ENCODE measurements around the gene POLE.
A peak's percentile ranks its signal among the peaks of the same experiment; 100 is the strongest.

POLE gene

DNA sequence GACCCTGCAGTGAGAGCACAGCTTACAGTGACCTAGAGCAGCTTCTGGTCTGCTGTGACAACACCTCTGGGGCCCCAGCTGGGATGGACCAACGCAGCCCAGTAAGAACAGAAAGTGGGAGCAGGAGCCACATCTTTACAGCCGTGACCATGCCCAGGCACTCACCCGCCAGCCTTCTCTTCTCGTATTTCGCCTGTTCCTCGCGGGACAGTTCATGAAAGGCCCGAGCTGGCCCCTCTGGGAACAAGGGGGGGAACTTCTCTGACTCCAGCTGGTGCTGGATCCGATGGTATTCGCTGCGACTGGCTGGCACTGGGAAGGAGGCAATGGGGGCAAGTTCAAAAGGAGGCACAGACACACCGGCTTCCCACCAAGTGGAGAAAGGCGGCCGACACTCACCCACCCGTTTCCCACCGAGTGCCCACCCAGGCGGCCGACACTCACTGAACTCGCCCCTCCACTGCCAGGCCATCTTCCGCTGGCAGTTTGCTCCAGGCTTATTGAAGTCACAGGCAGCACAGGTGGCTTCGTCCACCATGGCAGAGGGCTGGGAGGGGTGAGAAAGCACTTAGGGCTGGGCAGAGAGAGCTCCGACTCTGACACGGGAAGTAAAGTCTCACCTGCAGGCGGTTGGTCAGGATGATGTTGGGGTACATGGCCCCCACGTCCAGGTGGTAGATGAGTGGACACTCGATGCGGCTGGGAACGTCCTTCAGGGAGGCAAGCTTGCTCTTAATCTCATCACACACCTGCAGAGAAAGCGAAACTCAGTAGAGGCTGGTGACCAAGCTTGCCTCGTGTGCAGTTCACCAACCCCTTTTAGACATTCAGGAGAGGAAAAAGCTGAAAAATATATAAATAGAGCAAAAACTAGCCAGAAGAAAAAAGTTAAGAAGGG lies 18.7 kb downstream of the POLE start:
- ChIA-PET POLR2A (no interaction called here), CTCF (no interaction called here)
- H3K4me3 ChIP-seq (ENCODE audit: low read depth, low read length) = no peak overlapping the region
- H3K9me3 ChIP-seq (ENCODE audit: control insufficient read depth, insufficient read depth, low read depth, low read length) = no peaks in the 10 kb centered on the region
- H3K27ac ChIP-seq (ENCODE audit: extremely low read depth, low read depth, low read length) = no peak overlapping the region
- peaks cover 58 to 93% of the 10 kb centered on the region in 2 experiments for H3K36me3 ChIP-seq (ENCODE audit: control insufficient read depth in 2 of 2, insufficient read depth in 1 of 2, low read length in 2 of 2)
- H3K4me1 ChIP-seq (ENCODE audit: control insufficient read depth, insufficient read depth, low read length) = no peaks in the 10 kb centered on the region
- TF ChIP-seq ZFP69B (tag by site-specific recombination; IDR thresholded peaks at IDR 0.05) = no peak
- no peak for TF ChIP-seq ZNF324 (tag by site-specific recombination; IDR thresholded peaks at IDR 0.05)
- TF ChIP-seq ZNF24 (tag by site-specific recombination; IDR thresholded peaks at IDR 0.05) = no peak
- TF ChIP-seq ZFP37 (tag by site-specific recombination; IDR thresholded peaks at IDR 0.05) = no peak
- no peak for TF ChIP-seq ZNF121 (tag by site-specific recombination; IDR thresholded peaks at IDR 0.05)
- TF ChIP-seq ZNF391 (tag by site-specific recombination; IDR thresholded peaks at IDR 0.05; ENCODE audit: borderline replicate concordance, low read depth) = no peak
- TF ChIP-seq, protein P1, sequence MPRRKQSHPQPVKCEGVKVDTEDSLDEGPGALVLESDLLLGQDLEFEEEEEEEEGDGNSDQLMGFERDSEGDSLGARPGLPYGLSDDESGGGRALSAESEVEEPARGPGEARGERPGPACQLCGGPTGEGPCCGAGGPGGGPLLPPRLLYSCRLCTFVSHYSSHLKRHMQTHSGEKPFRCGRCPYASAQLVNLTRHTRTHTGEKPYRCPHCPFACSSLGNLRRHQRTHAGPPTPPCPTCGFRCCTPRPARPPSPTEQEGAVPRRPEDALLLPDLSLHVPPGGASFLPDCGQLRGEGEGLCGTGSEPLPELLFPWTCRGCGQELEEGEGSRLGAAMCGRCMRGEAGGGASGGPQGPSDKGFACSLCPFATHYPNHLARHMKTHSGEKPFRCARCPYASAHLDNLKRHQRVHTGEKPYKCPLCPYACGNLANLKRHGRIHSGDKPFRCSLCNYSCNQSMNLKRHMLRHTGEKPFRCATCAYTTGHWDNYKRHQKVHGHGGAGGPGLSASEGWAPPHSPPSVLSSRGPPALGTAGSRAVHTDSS (tag by site-specific recombination; IDR thresholded peaks at IDR 0.05) = no peak
- TF ChIP-seq, protein P2, sequence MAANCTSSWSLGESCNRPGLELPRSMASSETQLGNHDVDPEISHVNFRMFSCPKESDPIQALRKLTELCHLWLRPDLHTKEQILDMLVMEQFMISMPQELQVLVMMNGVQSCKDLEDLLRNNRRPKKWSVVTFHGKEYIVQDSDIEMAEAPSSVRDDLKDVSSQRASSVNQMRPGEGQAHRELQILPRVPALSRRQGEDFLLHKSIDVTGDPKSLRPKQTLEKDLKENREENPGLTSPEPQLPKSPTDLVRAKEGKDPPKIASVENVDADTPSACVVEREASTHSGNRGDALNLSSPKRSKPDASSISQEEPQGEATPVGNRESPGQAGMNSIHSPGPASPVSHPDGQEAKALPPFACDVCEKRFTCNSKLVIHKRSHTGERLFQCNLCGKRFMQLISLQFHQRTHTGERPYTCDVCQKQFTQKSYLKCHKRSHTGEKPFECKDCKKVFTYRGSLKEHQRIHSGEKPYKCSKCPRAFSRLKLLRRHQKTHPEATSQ (tag by site-specific recombination; IDR thresholded peaks at IDR 0.05) = no peak
- TF ChIP-seq AEBP2 (tag by site-specific recombination; IDR thresholded peaks at IDR 0.05; ENCODE audit: borderline replicate concordance) = no peak
- TF ChIP-seq ZNF610 (tag by site-specific recombination; IDR thresholded peaks at IDR 0.05; ENCODE audit: borderline replicate concordance) = no peak
- TF ChIP-seq ZNF596 (tag by site-specific recombination; IDR thresholded peaks at IDR 0.05) = no peak
- no peak for TF ChIP-seq ZNF302 (tag by site-specific recombination; IDR thresholded peaks at IDR 0.05; ENCODE audit: low read depth)
- no peak for TF ChIP-seq ZNF843 (tag by site-specific recombination; IDR thresholded peaks at IDR 0.05)
- TF ChIP-seq ZNF114 (tag by site-specific recombination; IDR thresholded peaks at IDR 0.05) = no peak

DNA sequence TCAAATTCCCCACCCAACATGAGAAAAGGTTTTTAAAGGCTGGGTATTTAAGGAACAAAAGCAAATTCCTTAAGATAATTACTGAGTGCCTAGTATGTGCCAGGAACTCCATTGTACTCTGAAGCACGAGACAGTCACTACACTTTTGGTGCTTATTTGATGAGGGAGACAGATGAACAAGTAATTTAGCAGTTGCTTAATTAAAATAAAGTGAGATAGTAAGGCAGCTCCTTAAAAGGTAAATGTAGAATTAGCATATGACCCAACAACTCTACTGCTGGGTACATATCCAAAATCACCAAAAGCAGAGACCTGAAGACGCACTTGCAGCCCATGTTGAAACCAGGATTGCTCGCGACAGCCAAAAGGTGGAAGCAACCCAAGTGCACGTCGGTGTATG lies 21.3 kb downstream of the POLE start:
- CTCF ChIA-PET = no interaction called here
- Histone ChIP-seq H3K36me3 (ENCODE audit: control insufficient read depth in 2 of 2, insufficient read depth in 1 of 2, low read length in 2 of 2) (peaks cover 43 to 94% of the 10 kb centered on the region in 2 experiments), H3K27ac (ENCODE audit: extremely low read depth, low read depth, low read length) (no peak overlapping the region), H3K4me1 (ENCODE audit: control insufficient read depth, insufficient read depth, low read length) (no peaks in the 10 kb centered on the region), H3K9me3 (ENCODE audit: control insufficient read depth, insufficient read depth, low read depth, low read length) (no peaks in the 10 kb centered on the region), H3K4me3 (ENCODE audit: low read depth, low read length) (no peak overlapping the region)
- TF ChIP-seq ZNF664 (tag by site-specific recombination; IDR thresholded peaks at IDR 0.05) = peak; percentile 91
- no peak for TF ChIP-seq ZNF596 (tag by site-specific recombination; IDR thresholded peaks at IDR 0.05)
- POLR2A ChIA-PET = no interaction called here

GRCh38 chr12:132665149-132665491 lies 22.0 kb downstream of the POLE start:
- ChIA-PET POLR2A (no interaction called here), CTCF (no interaction called here)
- Histone ChIP-seq H3K27ac (ENCODE audit: extremely low read depth, low read depth, low read length) (no peak overlapping the region), H3K36me3 (ENCODE audit: control insufficient read depth in 2 of 2, insufficient read depth in 1 of 2, low read length in 2 of 2) (peaks cover 49 to 99% of the 10 kb centered on the region in 2 experiments), H3K4me1 (ENCODE audit: control insufficient read depth, insufficient read depth, low read length) (no peaks in the 10 kb centered on the region), H3K4me3 (ENCODE audit: low read depth, low read length) (no peak overlapping the region), H3K9me3 (ENCODE audit: control insufficient read depth, insufficient read depth, low read depth, low read length) (no peaks in the 10 kb centered on the region)
- no peak for TF ChIP-seq ZNF311 (tag by site-specific recombination; IDR thresholded peaks at IDR 0.05; ENCODE audit: borderline replicate concordance)
- no peak for TF ChIP-seq ZNF324 (tag by site-specific recombination; IDR thresholded peaks at IDR 0.05)
- TF ChIP-seq ZNF362 (tag by site-specific recombination; IDR thresholded peaks at IDR 0.05) = no peak
- TF ChIP-seq HOXD13 (CRISPR knock-in tag; IDR thresholded peaks at IDR 0.05; ENCODE audit: borderline replicate concordance) = no peak
- TF ChIP-seq, protein P2 (tag by site-specific recombination; IDR thresholded peaks at IDR 0.05) = no peak
- TF ChIP-seq ZNF670 (tag by site-specific recombination; IDR thresholded peaks at IDR 0.05; ENCODE audit: low read depth) = no peak
- TF ChIP-seq ZNF843 (tag by site-specific recombination; IDR thresholded peaks at IDR 0.05) = no peak

All from HEK293 (cell line).